NCI-H1092 treated with DMSO at 0.1 percent for 48 hours (cell line): ENCODE results near the gene RINT1.
"Not testable (repeated sequence)": the region's sequence is repeated elsewhere in the genome, so short reads cannot be mapped to it uniquely, and the experiment has no call there.

Experiments
- DNase-seq: peaks from one replicate; lab custom pipeline; 2025; lab: John Stamatoyannopoulos, UW

RINT1 gene

DNA sequence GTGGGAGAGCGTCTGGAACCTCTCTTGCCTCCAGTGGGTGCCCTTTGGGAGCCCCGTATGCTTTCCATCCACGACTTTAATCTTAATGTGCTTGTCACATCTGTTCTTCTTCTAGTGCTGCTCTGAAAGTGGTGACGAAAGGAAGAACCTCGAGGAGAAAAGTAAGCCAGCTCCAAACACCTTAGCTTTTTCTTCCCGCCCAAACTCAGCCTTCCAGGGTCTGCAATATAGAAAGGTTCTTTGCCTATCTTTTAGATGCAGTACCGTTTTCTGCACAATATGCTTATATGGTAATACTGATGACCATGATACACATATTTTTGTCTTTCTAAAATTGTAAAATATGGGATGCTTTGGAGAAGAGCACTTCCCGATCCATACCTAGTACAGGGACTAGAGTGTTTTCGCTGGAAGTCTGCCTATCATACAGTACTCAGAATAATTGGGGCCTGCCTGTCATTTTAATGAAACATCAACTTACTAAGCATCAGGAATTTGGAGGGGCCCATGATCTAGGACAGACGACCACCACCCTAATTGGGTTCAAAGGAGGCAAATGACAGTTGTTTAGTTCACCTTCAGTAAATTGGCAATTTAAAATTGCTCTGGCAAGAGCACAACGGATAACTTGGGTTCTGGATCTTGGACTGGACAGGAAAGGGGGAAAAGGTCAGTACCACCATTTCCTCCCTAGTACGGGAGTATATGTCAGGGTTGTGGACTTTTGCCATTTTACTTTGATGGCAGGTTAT, 884 bp downstream of the RINT1 start:
- DNase-seq: no peak

DNA sequence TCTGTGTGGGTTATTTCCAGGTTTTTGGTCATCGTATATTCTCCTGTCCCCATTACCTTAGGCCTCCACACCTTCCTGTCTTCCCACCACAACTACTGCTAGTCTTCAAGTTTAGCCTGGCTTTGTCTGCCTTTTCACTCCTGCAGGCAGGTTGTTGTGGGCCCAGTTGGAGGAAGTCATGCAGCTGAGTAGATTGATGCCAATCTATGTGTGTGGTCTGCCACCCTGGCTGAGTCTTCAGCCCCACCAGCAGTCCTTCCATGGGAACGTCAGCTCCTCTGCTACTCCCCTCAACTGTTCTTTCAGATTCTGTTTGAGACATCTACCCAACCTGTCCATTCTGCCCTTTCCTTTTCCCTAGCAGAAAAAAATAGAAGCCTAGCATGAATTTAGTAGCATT, 6.3 kb downstream of the RINT1 start:
- DNase-seq: no peak

DNA sequence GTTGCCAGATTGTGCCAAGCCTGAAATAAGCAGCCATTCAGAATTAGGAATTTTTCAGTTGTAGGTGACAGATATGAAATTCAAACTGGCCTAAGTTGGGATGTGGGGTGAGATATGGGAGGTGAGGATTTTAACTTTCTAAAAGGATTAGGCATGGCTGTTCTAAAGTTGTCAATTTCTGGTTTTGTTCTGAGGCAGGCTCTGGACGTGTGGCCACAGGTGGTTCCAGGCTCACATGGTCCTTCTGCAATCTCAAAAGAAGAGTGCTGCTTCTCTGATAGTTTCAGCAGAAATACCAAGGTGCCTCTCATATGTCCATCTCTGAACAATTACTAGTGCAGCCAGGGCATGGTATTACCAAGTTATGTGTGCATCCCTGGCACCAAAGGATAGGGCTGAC, 27.9 kb downstream of the RINT1 start:
- no peak for DNase-seq

DNA sequence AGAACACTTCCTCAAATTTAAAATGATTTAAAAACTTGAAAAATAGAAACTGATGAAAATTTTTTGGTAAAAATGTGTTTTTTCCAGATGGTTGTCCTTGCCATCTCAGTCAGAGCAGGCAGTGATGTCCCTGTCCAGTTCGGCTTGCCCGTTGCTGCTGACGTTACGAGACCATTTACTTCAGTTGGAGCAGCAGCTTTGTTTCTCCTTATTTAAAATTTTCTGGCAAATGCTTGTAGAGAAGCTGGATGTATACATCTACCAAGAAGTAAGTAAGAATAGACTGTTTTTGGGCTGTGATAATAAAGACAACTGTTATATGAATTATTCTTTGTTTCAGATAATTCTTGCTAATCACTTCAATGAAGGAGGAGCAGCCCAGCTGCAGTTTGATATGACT, 33.2 kb downstream of the RINT1 start:
- no peak for DNase-seq

DNA sequence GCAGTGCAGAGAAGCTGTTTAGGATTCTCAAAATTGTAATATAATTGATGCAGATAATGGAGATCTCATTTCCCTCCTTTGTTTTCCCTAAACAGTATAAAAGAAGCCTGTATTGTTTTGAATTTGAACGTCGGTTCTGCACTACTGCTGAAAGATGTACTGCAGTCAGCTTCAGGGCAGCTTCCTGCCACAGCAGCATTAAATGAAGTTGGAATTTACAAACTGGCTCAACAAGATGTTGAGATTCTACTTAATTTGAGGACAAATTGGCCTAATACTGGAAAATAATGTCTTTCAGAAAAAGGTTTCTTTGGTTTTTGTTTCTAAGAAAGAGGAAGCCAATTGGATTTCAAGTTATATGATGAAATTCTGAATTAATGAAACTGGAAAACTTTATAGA, 35.0 kb downstream of the RINT1 start:
- no peak for DNase-seq

DNA sequence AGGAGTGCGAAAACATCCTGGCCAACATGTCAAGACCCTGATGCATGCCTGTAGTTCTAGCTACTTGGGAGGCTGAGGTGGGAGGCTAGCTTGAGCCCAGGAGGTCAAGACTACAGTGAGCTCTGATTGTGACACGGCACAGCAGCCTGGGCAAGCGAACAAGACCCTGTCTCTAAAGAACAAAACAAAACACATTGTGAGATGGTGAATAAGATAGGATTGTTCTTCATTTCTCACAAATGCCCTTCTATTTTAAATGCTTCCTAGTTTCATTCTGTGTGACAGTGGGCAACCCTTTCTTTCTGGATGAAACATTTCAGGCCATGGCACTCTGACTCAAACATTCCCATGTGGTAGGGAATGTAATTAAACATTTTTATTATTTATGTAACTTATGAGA, 35.8 kb downstream of the RINT1 start:
- DNase-seq: no peak

DNA sequence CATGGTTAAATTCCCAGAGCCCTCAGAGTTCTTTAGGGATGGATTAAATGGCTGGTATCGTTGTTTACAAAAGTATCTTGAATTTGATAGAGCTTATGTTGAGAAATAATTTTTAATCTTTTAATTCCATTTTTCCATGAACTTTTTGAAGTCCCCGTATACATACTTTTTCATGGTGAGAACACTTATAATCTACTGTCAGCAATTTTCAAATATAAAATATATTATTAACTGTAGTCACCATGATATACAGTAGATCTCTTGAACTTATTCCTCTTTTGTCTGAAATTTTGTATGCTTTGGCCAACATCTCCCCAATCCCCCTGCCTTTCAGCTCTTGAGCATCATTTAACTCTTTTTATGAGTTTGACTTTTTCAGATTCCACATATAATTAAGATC, 39.9 kb downstream of the RINT1 start:
- no peak for DNase-seq

DNA sequence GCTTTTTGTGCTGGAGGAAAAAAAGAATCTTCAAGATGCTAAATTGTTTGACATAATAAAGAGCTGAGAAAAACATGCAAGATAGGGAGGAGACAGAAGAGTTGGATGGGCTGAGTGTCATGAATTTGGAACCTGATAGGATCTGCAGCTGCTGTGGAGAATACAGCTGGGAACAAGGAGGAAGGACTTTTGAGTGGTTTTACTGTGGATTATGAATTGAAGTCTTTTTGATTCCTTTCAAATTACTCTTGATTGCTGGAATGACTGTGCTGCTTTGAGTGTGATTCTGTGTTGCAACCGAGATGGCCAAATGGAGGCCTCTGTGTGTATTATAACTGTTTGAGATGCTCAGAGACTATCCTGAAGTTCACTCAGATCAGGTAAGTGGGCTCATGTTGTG, 45.2 kb downstream of the RINT1 start:
- no peak for DNase-seq

DNA sequence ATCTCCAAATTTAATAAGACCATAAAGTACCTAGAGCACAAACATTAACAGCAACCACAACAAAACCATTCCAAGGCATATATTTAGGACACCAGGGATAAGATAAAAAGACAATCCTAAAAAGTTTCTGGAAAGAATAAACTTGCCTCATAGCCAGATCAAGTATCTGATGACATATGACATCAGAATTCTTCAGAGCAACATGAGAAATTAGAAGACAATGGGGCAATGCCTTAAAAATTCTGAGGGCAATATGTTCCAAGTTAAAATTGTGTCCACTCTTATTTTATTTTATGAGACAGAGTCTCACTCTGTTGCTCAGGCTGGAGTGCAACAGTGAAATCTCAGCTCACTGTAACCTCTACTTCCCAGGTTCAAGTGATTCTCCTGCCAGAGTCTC, 46.5 kb downstream of the RINT1 start:
- DNase-seq: no peak

DNA sequence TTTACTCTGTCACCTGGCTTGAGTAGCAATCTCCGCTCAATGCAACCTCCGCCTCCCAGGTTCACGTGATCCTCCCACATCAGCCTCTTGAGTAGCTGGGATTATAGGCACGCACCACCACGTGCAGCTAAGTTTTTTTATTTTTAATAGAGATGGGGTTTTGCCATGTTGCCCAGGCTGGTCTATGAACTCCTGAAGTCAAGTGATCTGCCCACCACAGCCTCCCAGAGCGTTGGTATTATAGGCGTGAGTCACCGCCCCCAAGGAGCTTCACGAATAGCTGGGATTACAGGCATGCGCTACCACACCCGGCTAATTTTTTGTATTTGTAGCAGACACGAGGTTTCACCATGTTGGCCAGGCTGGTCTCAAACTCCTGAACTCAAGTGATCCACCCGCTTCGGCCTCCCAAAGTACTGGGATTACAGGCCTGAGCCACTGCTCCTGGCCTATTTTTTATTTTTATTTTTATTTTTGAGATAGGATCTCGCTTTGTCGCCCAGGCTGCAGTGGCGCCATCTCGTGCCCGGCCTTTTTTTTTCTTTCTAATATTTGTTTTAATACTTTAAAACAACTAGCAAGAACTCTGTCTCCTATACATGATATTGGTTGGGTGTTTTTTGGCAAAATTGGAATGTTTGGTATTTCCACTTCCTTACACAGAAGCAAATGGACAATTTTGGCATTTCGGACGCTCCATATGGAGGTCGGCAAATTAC, 48.2 kb downstream of the RINT1 start:
- no peak for DNase-seq

DNA sequence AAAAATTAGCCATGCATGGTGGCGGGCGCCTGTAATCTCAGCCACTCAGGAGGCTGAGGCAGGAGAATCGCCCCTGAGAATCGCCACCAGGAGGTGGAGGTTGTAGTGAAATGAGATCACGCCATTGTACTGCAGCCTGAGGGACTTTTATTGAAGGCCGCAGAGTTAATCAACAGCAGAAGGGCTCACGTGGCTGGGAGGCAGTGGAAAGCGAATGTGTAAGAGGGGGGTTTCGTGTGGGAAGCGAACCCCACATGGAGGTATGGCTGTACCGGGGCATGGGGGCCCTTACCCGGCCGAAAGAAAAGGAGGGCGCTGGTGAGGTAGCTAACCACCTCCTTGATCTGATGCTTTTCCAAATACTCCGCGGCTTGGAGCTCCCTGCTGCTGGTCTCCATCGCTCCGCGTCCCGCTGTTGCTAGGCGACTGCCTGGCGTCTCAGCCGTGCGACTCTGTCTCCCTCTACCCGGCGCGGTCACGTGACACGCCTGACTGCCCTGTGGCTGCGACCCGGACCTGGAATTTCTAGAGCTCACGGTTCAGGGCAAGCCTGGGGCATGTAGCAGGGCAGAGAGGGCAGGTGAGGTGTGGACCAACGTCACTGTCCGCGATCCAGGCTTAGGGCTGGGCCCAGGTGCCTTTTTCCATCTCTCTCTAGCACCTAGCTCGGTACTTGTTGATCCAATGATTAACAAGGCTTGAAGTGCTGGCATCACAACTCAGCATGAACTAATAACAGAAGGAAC, 49.2 kb downstream of the RINT1 start, which contains the start of gene EFCAB10:
TSS of gene EFCAB10 (minus strand) at position 428 of the 746 bp plus-strand sequence. CDS start at position 398, 30 bp downstream.
- peak; percentile 87 for DNase-seq

DNA sequence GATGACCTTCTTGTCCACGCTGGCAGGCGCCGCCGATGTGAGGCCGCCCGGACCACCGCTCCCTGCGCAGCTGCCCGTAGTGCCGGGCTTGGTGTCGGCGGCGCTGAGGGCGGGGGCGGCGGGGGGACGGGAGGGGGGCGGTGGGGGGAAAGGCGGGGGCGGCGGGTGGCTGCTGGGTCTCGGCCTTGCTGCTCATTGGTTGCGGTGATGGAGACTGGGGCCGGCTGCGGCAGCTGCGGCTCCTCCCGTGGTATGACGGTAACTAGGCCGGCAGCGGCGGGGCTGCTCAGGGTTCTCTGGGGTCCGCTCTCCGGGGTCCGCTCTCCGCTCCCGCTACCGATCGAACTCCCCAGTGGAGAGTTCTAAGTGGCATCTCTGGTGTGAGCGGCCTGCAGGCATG, 51.1 kb downstream of the RINT1 start:
- no peak for DNase-seq

DNA sequence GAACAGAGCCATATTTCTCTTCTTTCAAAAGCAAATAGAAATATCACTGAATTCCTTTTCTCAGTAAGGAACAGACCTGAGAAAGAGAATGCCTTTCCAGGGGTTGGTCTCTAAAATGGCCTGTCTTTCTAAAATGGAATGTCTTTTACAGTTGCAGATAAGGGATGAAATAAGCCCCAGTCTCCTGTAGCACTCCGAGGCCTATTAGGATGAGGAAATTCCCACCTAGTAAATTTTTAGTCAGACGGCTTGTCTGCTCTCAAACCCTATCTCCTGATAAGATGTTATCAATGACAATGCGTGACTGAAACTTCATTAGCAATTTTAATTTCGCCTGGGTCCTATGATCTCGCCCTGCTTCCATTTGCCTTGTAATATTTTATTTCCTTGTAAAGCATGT, 52.2 kb downstream of the RINT1 start:
- DNase-seq: no peak

DNA sequence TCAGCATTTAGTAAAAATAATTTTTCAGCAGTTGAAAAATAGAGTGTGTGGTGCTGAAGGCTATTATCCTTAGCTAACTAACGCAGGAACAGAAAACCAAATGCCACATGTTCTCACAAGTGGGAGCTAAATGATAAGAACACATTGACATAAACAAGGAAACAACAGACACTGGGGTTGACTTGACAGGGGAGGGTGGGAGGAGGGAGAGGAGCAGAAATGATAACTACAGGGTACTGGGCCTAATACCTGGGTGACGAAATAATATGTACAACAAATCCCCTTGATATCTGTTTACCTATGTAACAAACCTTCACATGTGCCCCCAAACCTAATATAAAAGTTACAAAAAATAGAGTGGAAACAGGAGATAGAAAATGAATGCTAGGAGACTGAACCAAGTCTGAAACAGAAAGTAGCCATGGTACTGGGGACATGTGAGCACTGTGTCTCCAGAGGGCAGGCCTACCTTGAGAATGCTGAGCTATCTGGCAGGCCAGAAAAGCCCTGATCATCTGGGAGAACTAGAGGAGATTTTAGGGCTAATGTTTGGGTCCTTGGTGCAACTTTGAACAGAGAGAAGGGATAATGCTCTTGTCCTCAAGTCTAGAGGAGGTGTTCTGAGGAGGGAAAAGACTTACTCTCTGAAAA, 54.0 kb downstream of the RINT1 start:
- no peak for DNase-seq

DNA sequence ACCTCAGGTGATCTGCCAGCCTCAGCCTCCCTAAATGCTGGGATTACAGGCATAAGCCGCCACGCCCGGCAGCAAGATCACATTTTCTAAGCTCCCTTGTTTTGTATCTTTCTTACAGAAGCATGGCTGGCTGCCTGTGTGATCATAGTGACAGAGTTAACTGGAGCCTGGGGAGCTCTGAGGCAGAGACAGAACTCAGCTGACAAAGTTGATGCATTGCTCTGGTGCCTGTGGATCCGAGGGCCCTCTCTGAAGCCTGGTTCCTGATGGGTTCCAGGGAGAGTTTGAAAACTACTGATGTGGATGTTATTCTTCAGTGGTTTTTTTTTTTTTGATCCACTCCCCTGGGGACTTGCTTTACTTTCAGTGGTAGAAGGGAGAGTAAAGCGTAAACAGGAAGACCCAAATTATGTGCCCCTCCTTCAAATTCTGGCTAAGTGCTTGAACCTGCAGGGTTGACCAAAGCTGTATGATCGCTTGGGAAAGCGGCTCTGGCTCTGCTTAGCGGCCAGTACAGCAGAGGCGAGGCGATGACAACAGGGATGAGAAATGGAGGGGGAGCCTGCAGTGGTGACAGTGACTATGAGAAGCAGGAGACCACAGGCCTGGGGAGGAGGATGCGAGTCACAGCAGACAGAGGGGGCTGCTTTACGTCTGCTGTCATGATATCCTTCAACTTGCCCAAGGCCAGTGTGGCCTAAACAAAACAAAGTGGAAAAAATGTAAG, 56.1 kb downstream of the RINT1 start:
- DNase-seq: no peak

DNA sequence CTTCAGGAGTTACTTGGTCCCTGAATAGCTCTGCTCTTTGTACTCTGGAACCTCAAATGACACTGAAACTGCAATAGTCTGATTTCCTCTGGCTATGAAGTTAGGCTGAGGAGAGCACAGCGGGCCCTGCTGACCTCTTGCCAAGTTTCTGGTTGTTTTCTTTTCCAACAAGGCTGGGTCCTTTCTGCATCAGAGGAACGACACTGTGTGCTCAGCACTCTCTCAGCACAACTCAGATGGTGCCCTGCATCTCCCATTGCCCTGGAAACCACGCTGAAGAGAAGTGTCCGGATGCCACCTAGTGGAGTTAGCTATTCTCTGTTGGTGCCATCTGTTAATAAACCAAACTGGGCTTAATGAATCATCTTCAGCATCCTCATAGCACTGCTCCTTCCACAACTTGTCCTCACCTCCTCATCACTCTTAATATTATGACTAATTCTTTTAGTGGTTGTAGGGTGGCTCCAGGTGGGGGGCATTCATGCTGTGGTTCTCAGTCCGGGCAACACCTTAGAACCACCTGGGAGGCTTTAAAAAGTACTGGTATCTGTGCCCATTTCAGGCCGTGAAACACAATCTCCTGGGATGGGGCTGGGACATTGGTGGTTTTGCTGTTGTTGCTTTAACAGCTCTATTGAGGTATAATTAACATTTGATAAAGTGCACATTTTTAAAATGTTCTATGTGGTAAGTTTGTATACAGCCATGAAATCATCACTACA, 57.5 kb downstream of the RINT1 start:
- peak; percentile 78 for DNase-seq

DNA sequence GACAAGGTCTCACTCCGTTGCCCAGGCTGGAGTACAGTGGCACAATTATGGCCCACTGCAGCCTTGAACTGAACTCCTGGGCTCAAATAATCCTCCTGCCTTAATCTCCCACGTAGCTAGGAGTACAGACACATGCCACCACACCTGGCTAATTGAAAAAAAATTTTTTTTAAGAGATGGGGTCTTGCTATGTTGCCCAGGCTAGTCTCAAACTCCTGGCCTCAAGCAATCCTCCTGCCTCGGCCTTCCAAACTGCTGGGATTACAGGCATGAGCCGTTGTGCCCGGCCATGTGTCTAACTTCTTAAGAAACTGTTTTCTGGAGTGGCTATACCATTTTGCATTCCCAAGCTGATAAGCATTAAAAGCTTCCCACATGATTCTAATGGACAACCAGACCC, 58.8 kb downstream of the RINT1 start:
- no peak for DNase-seq

DNA sequence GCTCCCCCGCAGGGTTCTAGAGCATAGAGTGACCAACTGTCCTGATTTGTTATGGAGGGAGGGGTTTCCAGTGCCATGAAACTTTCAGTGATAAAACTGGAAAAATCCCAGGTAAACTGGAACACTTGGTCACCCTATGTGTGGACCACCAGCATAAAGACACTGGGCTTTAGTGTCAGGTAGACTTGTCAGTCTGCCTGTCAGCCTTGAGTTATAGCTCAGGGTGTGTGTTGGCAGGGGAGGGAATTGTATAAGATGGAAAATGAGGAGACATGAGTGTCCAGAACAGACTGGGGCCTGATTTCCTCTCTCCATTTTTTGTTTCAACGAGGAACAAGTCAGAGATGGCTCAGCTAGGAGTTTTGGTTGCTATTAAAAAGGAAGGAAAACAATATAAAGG, 59.5 kb downstream of the RINT1 start:
- no peak for DNase-seq

DNA sequence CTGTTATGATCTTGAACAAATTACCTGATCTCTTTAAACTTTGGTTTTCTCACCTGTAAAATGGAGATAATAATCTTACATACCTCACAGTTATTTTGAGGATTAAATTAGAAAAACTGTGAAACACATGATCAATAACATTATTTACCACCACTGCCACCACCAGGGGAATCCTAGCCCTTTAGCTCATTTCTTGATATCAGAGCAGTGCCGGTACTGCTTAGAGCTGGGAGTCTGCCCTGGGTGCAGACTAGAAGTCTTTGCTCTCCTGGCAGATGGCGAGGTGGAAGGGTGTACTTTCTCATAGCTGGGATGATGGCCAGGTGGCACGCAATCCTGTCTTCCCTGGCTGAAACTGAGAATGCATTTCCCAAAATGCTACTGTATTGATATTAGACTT, 62.0 kb downstream of the RINT1 start:
- DNase-seq: peak; percentile 75

DNA sequence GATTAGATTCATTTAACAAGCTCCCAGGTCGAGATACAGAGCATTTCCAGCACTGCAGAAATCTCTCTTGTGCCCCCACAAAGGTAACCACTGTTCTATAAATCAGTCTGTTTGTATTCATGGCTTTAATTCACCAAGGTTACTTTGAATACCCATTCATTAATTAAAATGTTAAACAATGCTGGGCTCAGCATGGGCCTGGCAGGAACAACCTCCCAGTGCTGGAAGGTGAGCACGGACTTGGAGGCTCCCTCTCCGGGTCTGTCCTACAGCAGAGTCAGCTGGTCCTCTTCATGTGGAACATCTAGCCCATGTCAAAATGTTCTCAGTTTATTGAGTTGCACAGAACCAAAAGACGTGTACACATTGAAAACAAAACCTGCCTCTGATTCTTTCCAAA, 64.9 kb downstream of the RINT1 start:
- DNase-seq: no peak

DNA sequence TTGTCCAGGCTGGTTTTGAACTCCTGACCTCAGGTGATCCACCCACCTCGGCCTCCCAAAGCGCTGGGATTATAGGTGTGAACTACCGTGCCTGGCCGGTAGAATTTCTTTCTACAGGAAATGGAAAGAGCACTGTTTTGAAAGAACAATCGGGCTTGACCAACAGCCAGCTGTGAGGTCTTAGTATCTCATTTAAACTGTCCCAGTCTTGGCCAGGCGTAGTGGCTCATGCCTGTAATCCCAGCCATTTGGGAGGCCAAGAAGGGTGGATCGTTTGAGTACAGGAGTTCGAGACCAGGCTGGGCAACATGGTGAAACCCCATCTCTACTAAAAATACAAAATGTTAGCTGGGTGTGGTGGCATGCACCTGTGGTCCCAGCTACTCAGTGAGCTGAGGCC, 67.1 kb downstream of the RINT1 start:
- DNase-seq: not testable (repeated sequence)
